Stimulated activated CD8-positive, alpha-beta memory T cell treated with anti-CD3 and anti-CD28 coated beads, Interleukin-4, amount 100 ng/mL, for 48 hours (primary cell): ENCODE data around the gene JMJD7.
A peak's percentile ranks its signal among the peaks of the same experiment; 100 is the strongest.

ENCODE experiments used
- DNase-seq: peaks from one replicate; pipeline ENCODE4 v3.0.0-alpha.2; 2020

JMJD7 gene

GRCh38 chr15:41827880-41828806 lies at the start of gene JMJD7:
Gene JMJD7 (plus strand): TSS chr15:41828092. CDS start chr15:41828125, 33 bp downstream.
- peak; percentile 99 for DNase-seq

GRCh38 chr15:41778521-41778920 lies 49.4 kb upstream of the JMJD7 start:
- DNase-seq, result no peak

- no peak for DNase-seq
Observed at GRCh38 chr15:41779662-41780157, 48.2 kb upstream of the JMJD7 start.

- no peak for DNase-seq
Observed at GRCh38 chr15:41780266-41780665, 47.6 kb upstream of the JMJD7 start.

GRCh38 chr15:41780727-41781126 lies 47.2 kb upstream of the JMJD7 start:
- DNase-seq, result no peak

GRCh38 chr15:41782371-41783282 lies 45.3 kb upstream of the JMJD7 start:
- DNase-seq, result no peak

- DNase-seq, result no peak
Observed at GRCh38 chr15:41783296-41783695, 44.6 kb upstream of the JMJD7 start.

GRCh38 chr15:41788262-41788661 lies 39.6 kb upstream of the JMJD7 start:
- no peak for DNase-seq

- DNase-seq, result no peak
Observed at GRCh38 chr15:41789236-41789635, 38.7 kb upstream of the JMJD7 start.

GRCh38 chr15:41789662-41790061 lies 38.2 kb upstream of the JMJD7 start:
- DNase-seq, result no peak

- DNase-seq, result no peak
Observed at GRCh38 chr15:41790169-41790568, 37.7 kb upstream of the JMJD7 start.

- DNase-seq, result no peak
Observed at GRCh38 chr15:41790756-41791546, 36.9 kb upstream of the JMJD7 start.

GRCh38 chr15:41791547-41791937 lies 36.4 kb upstream of the JMJD7 start:
- no peak for DNase-seq

- no peak for DNase-seq
Observed at GRCh38 chr15:41792000-41792637, 35.8 kb upstream of the JMJD7 start.

- no peak for DNase-seq
Observed at GRCh38 chr15:41794081-41794480, 33.8 kb upstream of the JMJD7 start.

- no peak for DNase-seq
Observed at GRCh38 chr15:41795996-41796856, 31.7 kb upstream of the JMJD7 start.

- DNase-seq, result no peak
Observed at GRCh38 chr15:41797201-41797944, 30.5 kb upstream of the JMJD7 start.

GRCh38 chr15:41798607-41799487 lies 29.0 kb upstream of the JMJD7 start:
- DNase-seq, result no peak

- no peak for DNase-seq
Observed at GRCh38 chr15:41799488-41799805, 28.4 kb upstream of the JMJD7 start.
